ENCODE data around the gene MRPL27.

- no peak for TF ChIP-seq CTCF (IDR thresholded peaks at IDR 0.05)
- TF ChIP-seq POLR2A (IDR thresholded peaks at IDR 0.05) = no peak
Measured at GRCh38 chr17:50350733-50351132, 22.3 kb downstream of the MRPL27 start.

Measured in lower leg skin (tissue), 3 donors.